Measurements from ENCODE around the gene ARMC2. TPM values are rescaled to one million over a fixed set of nuclear protein-coding genes. Genes with fewer than 3 reads are reported as not detected.
A peak's percentile ranks its signal among the peaks of the same experiment; 100 is the strongest.

The ARMC2 gene
- total RNA-seq, 1 donor from 2014 or later = 11.5 TPM

GRCh38 chr6:108820006-108820405, 28.2 kb upstream of the ARMC2 start:
- Histone ChIP-seq H3K9me3 (peaks cover 7% of the 10 kb centered on the region), H3K27me3 (no peaks in the 10 kb centered on the region), H3K27ac (no peak overlapping the region), H3K4me3 (no peak overlapping the region), H3K4me1 (peaks cover 6% of the 10 kb centered on the region), H3K36me3 (no peaks in the 10 kb centered on the region)
- DNase-seq (ENCODE audit: extremely low spot score in 2 of 2) = no peak
- intact Hi-C loops (cut with DNase I) = no loop called here
- TF ChIP-seq CTCF (IDR thresholded peaks at IDR 0.05) (no peak), POLR2AphosphoS5 (IDR thresholded peaks at IDR 0.05; ENCODE audit: insufficient read depth in 1 of 2, low read depth in 1 of 2) (peak; percentile 27 to 52), POLR2A (IDR thresholded peaks at IDR 0.05) (no peak)

DNA sequence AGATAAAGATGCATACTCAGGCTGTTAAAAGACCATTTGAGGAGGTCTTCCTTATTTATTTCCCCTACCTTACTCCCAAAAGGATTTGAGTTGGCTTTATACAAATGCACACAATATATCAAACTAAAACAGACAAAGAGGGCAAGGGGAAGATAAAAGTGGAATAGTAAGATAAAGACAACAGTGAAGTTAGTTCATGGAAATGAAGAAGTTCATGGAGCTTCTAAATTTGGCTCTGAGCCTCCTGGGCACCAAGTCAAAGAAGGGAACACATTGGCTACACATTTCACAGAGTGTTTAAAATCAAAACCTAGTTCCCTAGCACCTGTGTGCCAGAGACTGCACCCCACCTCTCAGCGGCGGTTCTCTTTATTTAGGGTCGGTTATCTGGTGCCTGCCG, 25.8 kb upstream of the ARMC2 start:
- H3K4me3 ChIP-seq = no peak overlapping the region
- H3K27me3 ChIP-seq = no peaks in the 10 kb centered on the region
- H3K36me3 ChIP-seq = no peaks in the 10 kb centered on the region
- no peak for TF ChIP-seq POLR2A (IDR thresholded peaks at IDR 0.05)
- intact Hi-C loops (cut with DNase I) = no loop called here
- DNase-seq (ENCODE audit: extremely low spot score in 2 of 2) = no peak
- H3K4me1 ChIP-seq = peaks cover 6% of the 10 kb centered on the region
- H3K27ac ChIP-seq = no peak overlapping the region
- peaks cover 11% of the 10 kb centered on the region for H3K9me3 ChIP-seq

DNA sequence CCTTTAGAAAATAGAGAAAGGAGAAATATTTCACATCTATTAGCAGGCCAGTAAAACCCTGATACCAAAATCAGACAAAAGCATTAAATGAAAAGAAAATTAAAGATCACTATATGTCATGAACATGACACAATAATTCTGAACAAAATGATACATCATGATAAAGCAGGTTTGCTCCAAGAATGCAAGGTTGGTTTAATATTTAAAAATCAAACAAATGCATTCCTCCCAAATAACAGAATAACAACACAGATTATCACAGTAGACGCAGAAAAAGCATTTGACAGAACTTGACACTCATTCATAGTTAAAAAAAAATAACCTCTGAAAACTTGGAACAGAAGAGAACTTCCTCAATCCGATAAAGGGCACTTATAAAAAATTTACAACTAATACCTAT, 22.9 kb upstream of the ARMC2 start:
- no peak for TF ChIP-seq POLR2AphosphoS5 (IDR thresholded peaks at IDR 0.05; ENCODE audit: insufficient read depth in 1 of 2, low read depth in 1 of 2)
- TF ChIP-seq POLR2A (IDR thresholded peaks at IDR 0.05) = no peak
- no peak for TF ChIP-seq CTCF (IDR thresholded peaks at IDR 0.05)
- intact Hi-C loops (cut with DNase I) = no loop called here

GRCh38 chr6:108831104-108831503, 17.1 kb upstream of the ARMC2 start:
- H3K4me1 ChIP-seq = no peaks in the 10 kb centered on the region
- intact Hi-C loops (cut with DNase I) = no loop called here
- H3K27ac ChIP-seq = no peak overlapping the region
- no peak overlapping the region for H3K4me3 ChIP-seq
- no peak for DNase-seq (ENCODE audit: extremely low spot score in 2 of 2)
- TF ChIP-seq POLR2A (IDR thresholded peaks at IDR 0.05) = no peak
- TF ChIP-seq POLR2AphosphoS5 (IDR thresholded peaks at IDR 0.05; ENCODE audit: insufficient read depth in 1 of 2, low read depth in 1 of 2) = no peak
- no peak for TF ChIP-seq CTCF (IDR thresholded peaks at IDR 0.05)
- H3K9me3 ChIP-seq = no peaks in the 10 kb centered on the region
- no peaks in the 10 kb centered on the region for H3K27me3 ChIP-seq
- H3K36me3 ChIP-seq = no peaks in the 10 kb centered on the region

More for the DNA sequence above, 22.9 kb upstream of the ARMC2 start:
- H3K4me3 ChIP-seq = no peak overlapping the region
- H3K9me3 ChIP-seq = peaks cover 11% of the 10 kb centered on the region
- no peaks in the 10 kb centered on the region for H3K27me3 ChIP-seq
- H3K27ac ChIP-seq = no peak overlapping the region
- no peaks in the 10 kb centered on the region for H3K4me1 ChIP-seq
- H3K36me3 ChIP-seq = no peaks in the 10 kb centered on the region
- DNase-seq (ENCODE audit: extremely low spot score in 2 of 2) = no peak

- TF ChIP-seq POLR2A (IDR thresholded peaks at IDR 0.05) (no peak), CTCF (IDR thresholded peaks at IDR 0.05) (no peak), POLR2AphosphoS5 (IDR thresholded peaks at IDR 0.05; ENCODE audit: insufficient read depth in 1 of 2, low read depth in 1 of 2) (no peak)
- no peak for DNase-seq (ENCODE audit: extremely low spot score in 2 of 2)
- intact Hi-C loops (cut with DNase I) = no loop called here
- H3K9me3 ChIP-seq = no peaks in the 10 kb centered on the region
- no peaks in the 10 kb centered on the region for H3K36me3 ChIP-seq
- H3K27me3 ChIP-seq = no peaks in the 10 kb centered on the region
- no peak overlapping the region for H3K4me3 ChIP-seq
- no peaks in the 10 kb centered on the region for H3K4me1 ChIP-seq
- H3K27ac ChIP-seq = no peak overlapping the region
Observed at GRCh38 chr6:108832738-108833137, 15.5 kb upstream of the ARMC2 start.
